Nephron (organoid): ENCODE measurements around the gene ADCY9.

Experiments
- H3K27ac Mint-ChIP-seq, 3 experiments: 2 replicates each; pipeline ENCODE4 v1.8.0; 2020; ENCODE audit warnings: mixed read lengths in 3 of 3, mild to moderate bottlenecking in 2 of 3, moderate library complexity in 1 of 3
- H3K27me3 Mint-ChIP-seq: 2 replicates; pipeline ENCODE4 v1.8.0; 2021; ENCODE audit warnings: low read depth, mild to moderate bottlenecking, moderate library complexity, mixed read lengths
- H3K36me3 Mint-ChIP-seq: 2 replicates; pipeline ENCODE4 v1.8.0; 2020; ENCODE audit warnings: low read depth, mixed read lengths
- H3K4me1 Mint-ChIP-seq: 2 replicates; pipeline ENCODE4 v1.8.0; 2020; ENCODE audit warnings: mixed read lengths
- H3K4me3 Mint-ChIP-seq, 3 experiments: 2 replicates each; pipeline ENCODE4 v1.8.0; 2020; ENCODE audit warnings: mild to moderate bottlenecking in 3 of 3, mixed read lengths in 3 of 3, moderate library complexity in 2 of 3
- H3K9me3 Mint-ChIP-seq: 2 replicates; pipeline ENCODE4 v1.8.0; 2020; ENCODE audit warnings: mixed read lengths
- TF ChIP-seq, protein P1 (sequence below), 3 experiments: fragments of 200-600 bp; sonication (generic); IDR thresholded peaks; one replicate each; pipeline ENCODE4 v1.5.0; 2021; ENCODE audit warnings: antibody characterized with exemption in 3 of 3; ENCODE audit not compliant: unreplicated experiment in 3 of 3

ADCY9 gene

DNA sequence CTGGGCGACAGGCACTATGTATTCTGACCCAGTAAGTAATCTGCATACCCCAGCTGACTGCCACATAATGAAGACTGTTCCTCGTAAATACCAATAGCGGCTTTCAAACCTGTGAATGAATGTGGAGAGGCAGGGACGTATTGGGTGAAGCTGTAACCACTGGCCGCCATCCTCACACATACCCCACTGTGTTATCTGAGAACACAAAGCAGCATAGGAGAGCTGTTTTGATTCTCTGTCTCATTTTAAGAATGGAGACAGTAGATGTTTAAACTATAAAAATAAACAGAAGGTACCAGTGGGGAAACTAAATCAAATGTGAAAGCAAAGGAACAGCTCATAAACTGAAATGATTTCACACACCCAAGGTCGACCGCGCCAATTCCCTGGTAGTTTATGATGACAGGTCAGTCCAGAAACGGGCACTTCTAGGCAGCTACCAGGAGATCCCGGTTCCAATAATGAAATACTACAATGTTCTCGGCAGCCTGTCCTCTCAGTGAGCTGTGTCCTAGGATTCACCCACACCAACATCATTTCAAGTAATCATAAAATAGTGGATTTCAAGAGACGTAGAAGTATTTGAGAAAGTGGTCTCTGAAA, 109.7 kb downstream of the ADCY9 start:
- TF ChIP-seq, protein P1, sequence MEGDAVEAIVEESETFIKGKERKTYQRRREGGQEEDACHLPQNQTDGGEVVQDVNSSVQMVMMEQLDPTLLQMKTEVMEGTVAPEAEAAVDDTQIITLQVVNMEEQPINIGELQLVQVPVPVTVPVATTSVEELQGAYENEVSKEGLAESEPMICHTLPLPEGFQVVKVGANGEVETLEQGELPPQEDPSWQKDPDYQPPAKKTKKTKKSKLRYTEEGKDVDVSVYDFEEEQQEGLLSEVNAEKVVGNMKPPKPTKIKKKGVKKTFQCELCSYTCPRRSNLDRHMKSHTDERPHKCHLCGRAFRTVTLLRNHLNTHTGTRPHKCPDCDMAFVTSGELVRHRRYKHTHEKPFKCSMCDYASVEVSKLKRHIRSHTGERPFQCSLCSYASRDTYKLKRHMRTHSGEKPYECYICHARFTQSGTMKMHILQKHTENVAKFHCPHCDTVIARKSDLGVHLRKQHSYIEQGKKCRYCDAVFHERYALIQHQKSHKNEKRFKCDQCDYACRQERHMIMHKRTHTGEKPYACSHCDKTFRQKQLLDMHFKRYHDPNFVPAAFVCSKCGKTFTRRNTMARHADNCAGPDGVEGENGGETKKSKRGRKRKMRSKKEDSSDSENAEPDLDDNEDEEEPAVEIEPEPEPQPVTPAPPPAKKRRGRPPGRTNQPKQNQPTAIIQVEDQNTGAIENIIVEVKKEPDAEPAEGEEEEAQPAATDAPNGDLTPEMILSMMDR (IDR thresholded peaks at IDR 0.05; ENCODE audit: unreplicated experiment in 3 of 3) = no peak
- peaks cover 24% of the 10 kb centered on the region for H3K4me1 Mint-ChIP-seq
- H3K36me3 Mint-ChIP-seq = no peaks in the 10 kb centered on the region
- H3K4me3 Mint-ChIP-seq = no peak overlapping the region
- no peaks in the 10 kb centered on the region for H3K9me3 Mint-ChIP-seq
- H3K27ac Mint-ChIP-seq = no peak overlapping the region
- H3K27me3 Mint-ChIP-seq = peaks cover 4% of the 10 kb centered on the region

GRCh38 chr16:4005731-4006130, 110.5 kb downstream of the ADCY9 start:
- Mint-ChIP-seq H3K36me3 (no peaks in the 10 kb centered on the region), H3K4me3 (no peak overlapping the region), H3K9me3 (no peaks in the 10 kb centered on the region), H3K27me3 (peaks cover 4% of the 10 kb centered on the region), H3K4me1 (peaks cover 24% of the 10 kb centered on the region), H3K27ac (no peak overlapping the region)
- TF ChIP-seq, protein P1 (IDR thresholded peaks at IDR 0.05; ENCODE audit: unreplicated experiment in 3 of 3) = no peak

DNA sequence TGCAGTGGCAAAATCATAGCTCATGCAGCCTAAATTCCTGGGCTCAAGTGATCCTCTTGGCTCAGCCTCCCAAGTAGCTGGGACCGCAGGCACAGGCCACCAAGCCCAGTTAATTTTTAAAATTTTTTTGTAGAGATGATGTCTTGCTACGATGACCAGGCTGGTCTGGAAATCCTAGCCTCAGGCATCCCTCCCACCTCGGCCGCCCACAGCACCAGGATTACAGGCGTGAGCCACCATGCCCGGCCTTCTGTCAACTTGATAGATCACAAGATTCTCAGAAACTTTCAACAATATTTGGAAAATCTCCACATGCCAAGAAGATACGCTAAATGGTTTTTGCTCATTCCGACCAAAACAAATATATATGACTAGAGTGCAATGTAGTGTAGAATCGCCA, 111.0 kb downstream of the ADCY9 start:
- TF ChIP-seq, protein P1 (IDR thresholded peaks at IDR 0.05; ENCODE audit: unreplicated experiment in 3 of 3) = no peak
- no peak overlapping the region for H3K27ac Mint-ChIP-seq
- no peaks in the 10 kb centered on the region for H3K9me3 Mint-ChIP-seq
- peaks cover 4% of the 10 kb centered on the region for H3K27me3 Mint-ChIP-seq
- peaks cover 27% of the 10 kb centered on the region for H3K4me1 Mint-ChIP-seq
- H3K4me3 Mint-ChIP-seq = no peak overlapping the region
- H3K36me3 Mint-ChIP-seq = no peaks in the 10 kb centered on the region

DNA sequence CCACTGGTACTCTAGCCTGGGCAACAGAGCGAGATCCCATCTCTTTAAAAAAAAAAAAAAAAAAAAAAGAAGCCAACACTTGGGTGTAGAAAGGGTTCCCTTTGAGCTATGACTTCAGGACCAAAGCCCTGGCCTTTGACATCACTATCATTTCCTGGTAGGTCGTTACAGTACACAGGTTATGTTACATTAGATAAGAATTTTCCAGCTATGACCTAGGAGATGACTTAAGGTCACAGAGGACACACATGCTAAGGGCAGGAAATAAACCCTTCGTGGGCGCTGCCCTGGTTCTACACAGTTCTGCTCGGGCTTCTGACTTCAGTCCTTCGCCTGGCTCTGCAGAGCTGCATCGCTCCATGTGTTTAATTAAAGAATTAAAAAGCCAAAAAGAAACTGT, 112.0 kb downstream of the ADCY9 start:
- peaks cover 4% of the 10 kb centered on the region for H3K27me3 Mint-ChIP-seq
- H3K4me3 Mint-ChIP-seq = no peak overlapping the region
- H3K4me1 Mint-ChIP-seq = peaks cover 38% of the 10 kb centered on the region
- TF ChIP-seq, protein P1 (IDR thresholded peaks at IDR 0.05; ENCODE audit: unreplicated experiment in 3 of 3) = no peak
- peak overlapping the region in 1 of 3 experiments; percentile 5 for H3K27ac Mint-ChIP-seq
- no peaks in the 10 kb centered on the region for H3K9me3 Mint-ChIP-seq
- H3K36me3 Mint-ChIP-seq = no peaks in the 10 kb centered on the region

GRCh38 chr16:4003576-4003975, 112.7 kb downstream of the ADCY9 start:
- H3K9me3 Mint-ChIP-seq = no peaks in the 10 kb centered on the region
- H3K36me3 Mint-ChIP-seq = no peaks in the 10 kb centered on the region
- TF ChIP-seq, protein P1 (IDR thresholded peaks at IDR 0.05; ENCODE audit: unreplicated experiment in 3 of 3) = no peak
- H3K4me3 Mint-ChIP-seq = no peak overlapping the region
- peaks cover 4% of the 10 kb centered on the region for H3K27me3 Mint-ChIP-seq
- peaks cover 39% of the 10 kb centered on the region for H3K4me1 Mint-ChIP-seq
- H3K27ac Mint-ChIP-seq = peak overlapping the region in 2 of 3 experiments; percentile 46 to 84

DNA sequence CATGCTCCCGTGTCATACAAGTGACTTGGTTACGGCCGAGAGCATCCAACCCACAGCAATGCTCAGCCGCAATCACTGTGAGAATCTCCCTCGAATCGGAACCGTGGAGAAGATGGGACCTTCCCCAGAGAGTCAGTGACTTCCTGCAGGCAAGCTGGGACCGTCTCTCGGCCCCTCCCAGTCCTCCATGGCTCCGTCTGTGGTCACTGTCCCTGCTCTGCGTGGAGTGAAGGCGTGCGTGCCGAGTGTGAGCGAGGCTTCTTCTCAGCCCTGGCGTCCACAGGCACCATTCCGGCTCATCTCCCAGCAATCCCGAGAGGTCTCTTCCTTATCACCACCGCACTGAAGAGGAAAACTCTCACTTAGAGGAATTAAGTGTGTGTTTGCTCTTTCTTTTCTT, 113.1 kb downstream of the ADCY9 start:
- TF ChIP-seq, protein P1 (IDR thresholded peaks at IDR 0.05; ENCODE audit: unreplicated experiment in 3 of 3) = no peak
- H3K4me1 Mint-ChIP-seq = peaks cover 38% of the 10 kb centered on the region
- no peaks in the 10 kb centered on the region for H3K9me3 Mint-ChIP-seq
- no peak overlapping the region for H3K4me3 Mint-ChIP-seq
- H3K27me3 Mint-ChIP-seq = peaks cover 4% of the 10 kb centered on the region
- H3K36me3 Mint-ChIP-seq = no peaks in the 10 kb centered on the region
- peak overlapping the region in 2 of 3 experiments; percentile 46 to 84 for H3K27ac Mint-ChIP-seq
